ENCODE results near the gene RPUSD4.
"Not testable (repeated sequence)": the region's sequence is repeated elsewhere in the genome, so short reads cannot be mapped to it uniquely, and the experiment has no call there.

RPUSD4 gene

GRCh38 chr11:126211236-126212088, at the start of gene RPUSD4, which contains the start of gene FAM118B:
Gene RPUSD4 (minus strand): TSS chr11:126211650. CDS start chr11:126211638, 12 bp downstream.
Gene FAM118B (plus strand): TSS chr11:126211782. CDS start chr11:126235002, 23,220 bp downstream.
- Histone ChIP-seq H3K9ac (ENCODE audit: low read depth, low read length) (peak within 1 kb of the TSS; percentile 91), H3K4me3 (ENCODE audit: low read length) (peak within 1 kb of the TSS; percentile 93), H3K27me3 (ENCODE audit: insufficient read depth, low read length) (no peaks in the 10 kb centered on the region), H3K36me3 (ENCODE audit: insufficient read depth, low read depth, low read length) (peaks cover 37% of the 10 kb centered on the region), H3K4me1 (ENCODE audit: insufficient read depth, low read length) (peaks cover 4% of the 10 kb centered on the region; the same call in 1 of the 2 replicates), H3K9me3 (ENCODE audit: insufficient read depth, low read depth, low read length) (no peaks in the 10 kb centered on the region), H3K27ac (ENCODE audit: low read length) (peak within 1 kb of the TSS; percentile 79)

DNA sequence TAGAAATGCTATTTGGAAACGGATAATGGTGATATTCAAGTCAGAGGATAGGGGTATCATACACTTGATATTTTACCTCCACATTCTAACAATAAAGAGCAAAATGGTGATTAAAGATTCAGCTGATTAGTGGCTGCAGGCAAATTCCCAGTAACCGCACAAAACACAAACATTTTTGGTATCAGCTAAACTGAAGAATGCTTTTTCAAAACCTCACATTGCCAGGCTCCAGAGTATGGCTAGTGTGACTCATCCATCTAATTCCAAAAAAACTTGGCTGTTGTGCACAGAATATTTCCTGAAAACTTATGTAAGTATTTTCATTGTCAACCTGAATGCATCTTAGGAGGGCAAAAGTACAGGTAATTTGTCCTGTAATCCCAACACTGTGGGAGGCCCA, 46.3 kb upstream of the RPUSD4 start:
- Histone ChIP-seq H3K4me3 (ENCODE audit: low read length) (no peak overlapping the region), H3K4me1 (ENCODE audit: insufficient read depth, low read length) (no peaks in the 10 kb centered on the region), H3K9ac (ENCODE audit: low read depth, low read length) (no peak overlapping the region), H3K27me3 (ENCODE audit: insufficient read depth, low read length) (no peaks in the 10 kb centered on the region), H3K36me3 (ENCODE audit: insufficient read depth, low read depth, low read length) (peaks cover 88% of the 10 kb centered on the region), H3K27ac (ENCODE audit: low read length) (no peak overlapping the region), H3K9me3 (ENCODE audit: insufficient read depth, low read depth, low read length) (no peaks in the 10 kb centered on the region)

DNA sequence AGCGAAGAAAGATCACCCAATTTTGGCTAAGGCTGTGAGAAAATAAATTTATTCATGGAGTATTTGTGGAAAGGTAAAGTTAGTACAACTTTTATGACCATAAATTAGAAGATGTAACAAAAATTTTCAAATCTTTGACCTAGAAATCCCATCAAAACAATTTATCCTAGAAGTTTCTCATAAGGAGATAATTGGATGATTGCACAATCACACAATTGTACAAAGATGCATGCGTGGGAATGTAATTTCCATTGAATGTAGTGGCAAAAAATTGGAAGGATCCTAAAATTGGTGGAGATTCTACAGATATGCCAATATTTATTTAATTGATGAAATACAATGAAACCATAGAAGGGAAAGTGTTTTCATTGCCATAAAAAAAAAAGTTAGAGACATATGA, 45.7 kb upstream of the RPUSD4 start:
- Histone ChIP-seq H3K27ac (ENCODE audit: low read length) (no peak overlapping the region), H3K9ac (ENCODE audit: low read depth, low read length) (no peak overlapping the region), H3K36me3 (ENCODE audit: insufficient read depth, low read depth, low read length) (peaks cover 88% of the 10 kb centered on the region), H3K4me3 (ENCODE audit: low read length) (no peak overlapping the region), H3K4me1 (ENCODE audit: insufficient read depth, low read length) (no peaks in the 10 kb centered on the region), H3K9me3 (ENCODE audit: insufficient read depth, low read depth, low read length) (no peaks in the 10 kb centered on the region), H3K27me3 (ENCODE audit: insufficient read depth, low read length) (no peaks in the 10 kb centered on the region)

- no peaks in the 10 kb centered on the region for H3K9me3 ChIP-seq (ENCODE audit: insufficient read depth, low read depth, low read length)
- peaks cover 85% of the 10 kb centered on the region for H3K36me3 ChIP-seq (ENCODE audit: insufficient read depth, low read depth, low read length)
- H3K4me1 ChIP-seq (ENCODE audit: insufficient read depth, low read length), result no peaks in the 10 kb centered on the region
- no peaks in the 10 kb centered on the region for H3K27me3 ChIP-seq (ENCODE audit: insufficient read depth, low read length)
- H3K4me3 ChIP-seq (ENCODE audit: low read length), result no peak overlapping the region
- H3K9ac ChIP-seq (ENCODE audit: low read depth, low read length), result no peak overlapping the region
- no peak overlapping the region for H3K27ac ChIP-seq (ENCODE audit: low read length)
Measured at GRCh38 chr11:126256216-126256615, 44.8 kb upstream of the RPUSD4 start.

DNA sequence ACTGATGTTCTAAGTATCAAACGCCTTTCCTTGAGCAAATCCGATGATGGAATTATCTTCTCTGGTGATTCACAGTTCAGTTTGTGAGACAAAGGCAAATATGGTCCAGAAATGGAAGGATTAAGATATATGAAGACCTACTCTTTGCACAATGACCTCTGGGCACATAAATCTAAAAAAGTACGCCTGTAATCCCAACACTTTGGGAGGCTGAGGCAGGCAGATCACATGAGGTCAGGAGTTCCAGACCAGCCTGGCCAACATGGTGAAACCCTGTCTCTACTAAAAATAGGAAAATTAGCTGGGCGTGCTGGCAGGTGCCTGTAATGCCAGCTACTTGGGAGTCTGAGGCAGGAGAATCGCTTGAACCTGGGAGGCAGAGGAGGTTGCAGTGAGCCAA, 44.1 kb upstream of the RPUSD4 start:
- not testable (repeated sequence) for H3K9ac ChIP-seq (ENCODE audit: low read depth, low read length); H3K4me1 ChIP-seq (ENCODE audit: insufficient read depth, low read length); H3K9me3 ChIP-seq (ENCODE audit: insufficient read depth, low read depth, low read length); H3K4me3 ChIP-seq (ENCODE audit: low read length); H3K27ac ChIP-seq (ENCODE audit: low read length); H3K27me3 ChIP-seq (ENCODE audit: insufficient read depth, low read length)
- H3K36me3 ChIP-seq (ENCODE audit: insufficient read depth, low read depth, low read length), result peaks cover 85% of the 10 kb centered on the region

DNA sequence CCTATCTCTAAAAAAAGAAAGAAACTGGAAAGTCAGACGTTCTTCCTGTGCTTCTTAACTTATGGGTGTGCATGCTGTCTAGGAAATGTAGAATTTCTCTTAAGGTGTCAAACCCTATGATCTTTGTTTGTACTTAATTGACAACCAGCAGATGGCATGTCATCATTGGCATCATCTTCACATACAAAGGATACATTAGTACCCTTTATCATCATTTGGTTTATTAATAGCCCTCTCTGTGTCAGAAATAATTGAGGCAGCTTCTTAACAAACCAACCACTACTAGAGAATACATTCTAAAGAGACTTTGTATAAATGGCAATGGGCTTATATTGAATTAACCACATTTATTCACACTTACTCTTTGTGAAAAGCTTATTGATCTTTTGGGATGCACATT, 43.4 kb upstream of the RPUSD4 start:
- H3K4me3 ChIP-seq (ENCODE audit: low read length), result no peak overlapping the region
- H3K4me1 ChIP-seq (ENCODE audit: insufficient read depth, low read length), result no peaks in the 10 kb centered on the region
- no peaks in the 10 kb centered on the region for H3K9me3 ChIP-seq (ENCODE audit: insufficient read depth, low read depth, low read length)
- H3K27me3 ChIP-seq (ENCODE audit: insufficient read depth, low read length), result no peaks in the 10 kb centered on the region
- no peak overlapping the region for H3K9ac ChIP-seq (ENCODE audit: low read depth, low read length)
- peaks cover 84% of the 10 kb centered on the region for H3K36me3 ChIP-seq (ENCODE audit: insufficient read depth, low read depth, low read length)
- H3K27ac ChIP-seq (ENCODE audit: low read length), result no peak overlapping the region

DNA sequence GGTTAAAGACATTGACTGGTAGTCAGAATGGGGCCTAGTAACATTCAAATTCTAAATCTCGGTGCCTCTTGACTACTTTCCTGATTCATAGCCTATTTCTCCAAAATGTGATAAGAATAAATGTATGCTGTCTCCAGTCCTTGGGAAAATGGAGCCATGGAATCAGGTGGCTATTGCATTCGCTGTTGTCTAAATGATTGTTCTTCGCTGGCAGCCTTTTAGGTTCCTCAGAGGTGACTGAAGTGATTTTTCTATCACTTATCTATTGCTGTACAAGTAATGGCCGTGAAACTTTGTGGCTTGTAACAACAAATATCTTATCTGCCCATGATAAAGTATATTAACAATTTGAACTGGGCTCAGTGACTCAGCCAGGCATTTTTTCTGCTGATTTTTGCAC, 41.8 kb upstream of the RPUSD4 start:
- Histone ChIP-seq H3K36me3 (ENCODE audit: insufficient read depth, low read depth, low read length) (peaks cover 79% of the 10 kb centered on the region), H3K9ac (ENCODE audit: low read depth, low read length) (no peak overlapping the region), H3K4me3 (ENCODE audit: low read length) (no peak overlapping the region), H3K9me3 (ENCODE audit: insufficient read depth, low read depth, low read length) (no peaks in the 10 kb centered on the region), H3K4me1 (ENCODE audit: insufficient read depth, low read length) (no peaks in the 10 kb centered on the region), H3K27ac (ENCODE audit: low read length) (no peak overlapping the region), H3K27me3 (ENCODE audit: insufficient read depth, low read length) (no peaks in the 10 kb centered on the region)

DNA sequence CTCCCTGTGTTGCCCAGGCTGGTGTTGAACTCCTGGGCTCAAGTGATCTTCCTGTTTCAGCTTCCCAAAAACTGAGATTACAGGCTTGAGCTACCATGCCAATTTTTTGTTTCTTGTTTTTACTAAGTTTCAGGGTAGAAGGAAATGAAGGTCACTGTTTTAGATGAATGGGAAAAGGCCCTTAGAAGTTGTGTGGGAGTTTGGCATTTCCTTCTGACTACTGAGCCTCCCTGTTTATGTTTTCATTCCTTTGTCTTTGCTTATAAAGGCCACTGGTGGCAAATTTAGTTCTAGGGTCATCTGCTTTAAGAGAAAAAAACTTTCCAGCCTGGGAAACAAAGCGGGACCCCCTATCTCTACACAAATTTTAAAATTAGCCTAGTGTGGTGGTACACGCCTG, 35.2 kb upstream of the RPUSD4 start:
- Histone ChIP-seq H3K9me3 (ENCODE audit: insufficient read depth, low read depth, low read length) (no peaks in the 10 kb centered on the region), H3K4me3 (ENCODE audit: low read length) (no peak overlapping the region), H3K9ac (ENCODE audit: low read depth, low read length) (no peak overlapping the region), H3K36me3 (ENCODE audit: insufficient read depth, low read depth, low read length) (peaks cover 49% of the 10 kb centered on the region), H3K27me3 (ENCODE audit: insufficient read depth, low read length) (no peaks in the 10 kb centered on the region), H3K27ac (ENCODE audit: low read length) (no peak overlapping the region), H3K4me1 (ENCODE audit: insufficient read depth, low read length) (no peaks in the 10 kb centered on the region)

DNA sequence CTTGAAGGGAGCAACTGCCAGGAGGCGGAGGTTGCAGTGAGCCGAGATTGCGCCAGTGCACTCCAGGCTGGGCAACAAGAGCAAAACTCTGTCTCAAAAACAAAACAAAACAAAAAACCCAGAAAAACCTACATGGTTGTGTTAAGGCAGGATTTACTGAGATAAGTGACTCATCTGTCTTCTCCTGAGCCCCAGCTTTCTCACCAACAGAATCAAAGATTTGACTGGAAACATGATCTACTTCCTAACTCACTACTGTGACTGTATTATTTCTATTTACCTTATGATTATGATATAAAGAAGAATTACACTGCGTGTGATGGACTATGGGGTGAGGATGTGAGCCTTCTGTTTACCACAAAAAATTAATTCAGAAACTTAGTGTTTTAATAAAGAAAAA, 21.9 kb upstream of the RPUSD4 start:
- Histone ChIP-seq H3K9ac (ENCODE audit: low read depth, low read length) (no peak overlapping the region), H3K9me3 (ENCODE audit: insufficient read depth, low read depth, low read length) (no peaks in the 10 kb centered on the region), H3K27me3 (ENCODE audit: insufficient read depth, low read length) (no peaks in the 10 kb centered on the region), H3K27ac (ENCODE audit: low read length) (no peak overlapping the region), H3K4me1 (ENCODE audit: insufficient read depth, low read length) (no peaks in the 10 kb centered on the region), H3K36me3 (ENCODE audit: insufficient read depth, low read depth, low read length) (peaks cover 37% of the 10 kb centered on the region), H3K4me3 (ENCODE audit: low read length) (no peak overlapping the region)

- H3K4me1 ChIP-seq (ENCODE audit: insufficient read depth, low read length), result no peaks in the 10 kb centered on the region
- H3K9me3 ChIP-seq (ENCODE audit: insufficient read depth, low read depth, low read length), result no peaks in the 10 kb centered on the region
- no peaks in the 10 kb centered on the region for H3K27me3 ChIP-seq (ENCODE audit: insufficient read depth, low read length)
- H3K27ac ChIP-seq (ENCODE audit: low read length), result no peak overlapping the region
- H3K4me3 ChIP-seq (ENCODE audit: low read length), result no peak overlapping the region
- H3K36me3 ChIP-seq (ENCODE audit: insufficient read depth, low read depth, low read length), result peaks cover 34% of the 10 kb centered on the region
- H3K9ac ChIP-seq (ENCODE audit: low read depth, low read length), result no peak overlapping the region
Measured at GRCh38 chr11:126232683-126233082, 21.2 kb upstream of the RPUSD4 start.

GRCh38 chr11:126231725-126232459, 20.4 kb upstream of the RPUSD4 start:
- H3K4me3 ChIP-seq (ENCODE audit: low read length), result no peak overlapping the region
- H3K9me3 ChIP-seq (ENCODE audit: insufficient read depth, low read depth, low read length), result no peaks in the 10 kb centered on the region
- H3K4me1 ChIP-seq (ENCODE audit: insufficient read depth, low read length), result no peaks in the 10 kb centered on the region
- no peak overlapping the region for H3K9ac ChIP-seq (ENCODE audit: low read depth, low read length)
- no peak overlapping the region for H3K27ac ChIP-seq (ENCODE audit: low read length)
- peaks cover 34% of the 10 kb centered on the region for H3K36me3 ChIP-seq (ENCODE audit: insufficient read depth, low read depth, low read length)
- H3K27me3 ChIP-seq (ENCODE audit: insufficient read depth, low read length), result no peaks in the 10 kb centered on the region

All from iPS-20b (cell line).